SK-N-SH (cell line): ENCODE data around the gene CALML3. TPM values are rescaled to one million over a fixed set of nuclear protein-coding genes. Genes with fewer than 3 reads are reported as not detected.

Experiments used
- CTCF ChIA-PET: fragments of 300-600, 350-600 bp; formaldehyde crosslinking; extraction: SDS; loops from one replicate; lab custom pipeline; 2021; lab: Yijun Ruan, JAX
- POLR2A ChIA-PET: fragments of 350-600 bp; sonication (Branson Sonifier 250); formaldehyde crosslinking; extraction: SDS; loops from one replicate; lab custom pipeline; 2020; ENCODE audit warnings: antibody characterized with exemption, inconsistent platforms; lab: Yijun Ruan, JAX
- DNase-seq: peaks from one replicate; pipeline ENCODE4 v3.0.0; 2012
- H2AFZ ChIP-seq: fragments of 200-600 bp; sonication (generic); 2 replicates; pipeline ENCODE4 v1.8.1; 2016; ENCODE audit warnings: antibody characterized with exemption, mild to moderate bottlenecking, low read depth
- H3F3A ChIP-seq: fragments of 200-600 bp; sonication (generic); replicated peaks from 2 replicates; pipeline ENCODE3; 2016; ENCODE audit warnings: antibody characterized with exemption, mild to moderate bottlenecking; ENCODE audit not compliant: insufficient read depth
- H3K27ac ChIP-seq, 2 experiments: fragments of 200-500 bp in 1 of 2; fragments of 200-600 bp in 1 of 2; sonication (Bioruptor generic) in 1 of 2; sonication (generic), shearing (Covaris generic) in 1 of 2; 2 replicates each; pipeline versions ENCODE4 v1.5.1 to v1.6.1; 2014 to 2016; ENCODE audit warnings: low read depth in 2 of 2, inconsistent platforms in 1 of 2, low read length in 1 of 2, mild to moderate bottlenecking in 1 of 2, mixed read lengths in 1 of 2
- H3K27me3 ChIP-seq: fragments of 200-600 bp; sonication (generic), shearing (Covaris generic); 2 replicates; pipeline ENCODE4 v1.6.1; 2016; ENCODE audit warnings: mixed run types; ENCODE audit not compliant: insufficient read depth
- H3K36me3 ChIP-seq, 2 experiments: fragments of 200-500 bp in 1 of 2; fragments of 200-600 bp in 1 of 2; sonication (Bioruptor generic) in 1 of 2; sonication (generic) in 1 of 2; replicated peaks in 1 of 2; 2 replicates each; pipeline versions ENCODE3 to v1.5.1; 2014 to 2016; ENCODE audit warnings: low read length in 1 of 2, mild to moderate bottlenecking in 1 of 2; ENCODE audit not compliant: insufficient read depth in 2 of 2, control insufficient read depth in 1 of 2
- H3K4me1 ChIP-seq, 2 experiments: fragments of 200-500 bp in 1 of 2; fragments of 200-600 bp in 1 of 2; sonication (Bioruptor generic) in 1 of 2; sonication (generic), shearing (Covaris generic) in 1 of 2; 2 replicates each; pipeline versions ENCODE4 v1.5.1 to v1.6.1; 2014 to 2016; ENCODE audit warnings: low read depth in 1 of 2, low read length in 1 of 2, mixed run types in 1 of 2; ENCODE audit not compliant: insufficient read depth in 2 of 2, control insufficient read depth in 1 of 2
- H3K4me2 ChIP-seq: fragments of 200-600 bp; sonication (generic), shearing (Covaris generic); 2 replicates; pipeline ENCODE4 v1.6.1; 2017; ENCODE audit warnings: mixed run types
- H3K4me3 ChIP-seq, 2 experiments: fragments of 200-500 bp in 1 of 2; fragments of 200-600 bp in 1 of 2; sonication (Bioruptor generic) in 1 of 2; sonication (generic), shearing (Covaris generic) in 1 of 2; 2 replicates each; pipeline versions ENCODE4 v1.5.1 to v1.8.1; 2014 to 2016; ENCODE audit warnings: low read depth in 2 of 2, inconsistent platforms in 1 of 2, low read length in 1 of 2, mild to moderate bottlenecking in 1 of 2, mixed read lengths in 1 of 2, moderate library complexity in 1 of 2
- H3K79me2 ChIP-seq: fragments of 200-600 bp; sonication (generic); 2 replicates; pipeline ENCODE4 v1.8.1; 2017; ENCODE audit warnings: mild to moderate bottlenecking; ENCODE audit not compliant: insufficient read depth
- H3K9ac ChIP-seq: fragments of 200-600 bp; sonication (generic); 2 replicates; pipeline ENCODE4 v1.6.1; 2017; ENCODE audit warnings: mixed run types
- H3K9me2 ChIP-seq: fragments of 200-600 bp; sonication (generic); 2 replicates; pipeline ENCODE4 v1.6.1; 2017; ENCODE audit warnings: mixed run types
- H3K9me3 ChIP-seq: fragments of 200-600 bp; sonication (generic); 2 replicates; pipeline ENCODE4 v1.6.1; 2017; ENCODE audit warnings: mixed run types, mild to moderate bottlenecking, moderate library complexity
- H4K20me1 ChIP-seq: fragments of 200-600 bp; sonication (generic); 2 replicates; pipeline ENCODE4 v1.6.1; 2017; ENCODE audit warnings: mild to moderate bottlenecking, mixed run types; ENCODE audit not compliant: insufficient read depth
- ELF1 ChIP-seq: IDR thresholded peaks from 2 replicates; pipeline ENCODE4 v1.4.0; 2012
- EP300 ChIP-seq, 2 experiments: IDR thresholded peaks; 2 replicates each; pipeline versions ENCODE4 v1.4.0 to v1.6.1; 2012; ENCODE audit warnings: borderline replicate concordance in 1 of 2, low read depth in 1 of 2, low read length in 1 of 2
- EZH2phosphoT487 ChIP-seq: fragments of 200-600 bp; sonication (generic); IDR thresholded peaks from 2 replicates; pipeline ENCODE4 v1.6.1; 2017; ENCODE audit warnings: low read depth, mixed run types, mild to moderate bottlenecking, antibody characterized with exemption, moderate library complexity, borderline replicate concordance
- FOXJ3 ChIP-seq: sonication (generic); formaldehyde crosslinking; IDR thresholded peaks from 2 replicates; pipeline ENCODE4 v1.5.1; 2020; ENCODE audit warnings: mild to moderate bottlenecking, missing genetic modification reagents
- FOXM1 ChIP-seq: IDR thresholded peaks from 2 replicates; pipeline ENCODE4 v1.4.0; 2012; ENCODE audit warnings: low read depth, mild to moderate bottlenecking
- GABPA ChIP-seq: IDR thresholded peaks from 2 replicates; pipeline ENCODE4 v1.4.0; 2012; ENCODE audit warnings: low read depth, mild to moderate bottlenecking
- GATA2 ChIP-seq: sonication (generic); formaldehyde crosslinking; IDR thresholded peaks from 2 replicates; pipeline ENCODE4 v1.5.0; 2020; ENCODE audit warnings: mild to moderate bottlenecking, missing genetic modification reagents
- MEF2A ChIP-seq: IDR thresholded peaks from 2 replicates; pipeline ENCODE4 v1.4.0; 2012; ENCODE audit warnings: low read depth, borderline replicate concordance
- NFIC ChIP-seq: IDR thresholded peaks from 2 replicates; pipeline ENCODE4 v1.4.0; 2012; ENCODE audit warnings: borderline replicate concordance
- NRF1 ChIP-seq: IDR thresholded peaks from 2 replicates; pipeline ENCODE4 v1.6.1; 2012; ENCODE audit warnings: low read depth, mild to moderate bottlenecking, low read length
- PBX3 ChIP-seq: IDR thresholded peaks from 2 replicates; pipeline ENCODE4; 2012
- POLR2AphosphoS5 ChIP-seq: IDR thresholded peaks from 2 replicates; pipeline ENCODE4 v1.6.1; 2012; ENCODE audit warnings: low read depth, low read length
- RXRA ChIP-seq: IDR thresholded peaks from 2 replicates; pipeline ENCODE4 v1.4.0; 2012; ENCODE audit warnings: low read depth, mild to moderate bottlenecking, borderline replicate concordance
- SMC3 ChIP-seq: IDR thresholded peaks from 2 replicates; pipeline ENCODE4 v1.6.1; 2012; ENCODE audit warnings: low read depth, low read length, improper control_type of control experiment
- TEAD4 ChIP-seq: IDR thresholded peaks from 2 replicates; pipeline ENCODE4 v1.4.0; 2012; ENCODE audit warnings: mild to moderate bottlenecking, borderline replicate concordance; ENCODE audit not compliant: insufficient read depth
- USF2 ChIP-seq: fragments of 150-350 bp; IDR thresholded peaks from 2 replicates; pipeline ENCODE4 v1.6.1; 2017; ENCODE audit warnings: antibody characterized with exemption, low read length, low read depth, borderline replicate concordance
- WGBS: methylation state at CpG from one replicate; pipeline ENCODE4 v1.1.6; 2017; ENCODE audit warnings: low lambda C conversion rate; 5-methylcytosine and 5-hydroxymethylcytosine counted together
- polyA plus RNA-seq, 3 experiments: library from polyadenylated mRNA; depleted of rRNA; stranded (reverse); fragments of >200 nt; gene quantifications; 2 replicates each; pipeline ENCODE4 v1.2.3, GENCODE V29; 2012
- TF ChIP-seq, protein P1 (sequence below): IDR thresholded peaks from 2 replicates; pipeline ENCODE4 v1.6.1; 2012; ENCODE audit warnings: mild to moderate bottlenecking, low read depth, low read length, moderate library complexity

The CALML3 gene
- polyA plus RNA-seq, 1 of the 3 experiments (the other 2 are of a cell fraction) = not detected

DNA sequence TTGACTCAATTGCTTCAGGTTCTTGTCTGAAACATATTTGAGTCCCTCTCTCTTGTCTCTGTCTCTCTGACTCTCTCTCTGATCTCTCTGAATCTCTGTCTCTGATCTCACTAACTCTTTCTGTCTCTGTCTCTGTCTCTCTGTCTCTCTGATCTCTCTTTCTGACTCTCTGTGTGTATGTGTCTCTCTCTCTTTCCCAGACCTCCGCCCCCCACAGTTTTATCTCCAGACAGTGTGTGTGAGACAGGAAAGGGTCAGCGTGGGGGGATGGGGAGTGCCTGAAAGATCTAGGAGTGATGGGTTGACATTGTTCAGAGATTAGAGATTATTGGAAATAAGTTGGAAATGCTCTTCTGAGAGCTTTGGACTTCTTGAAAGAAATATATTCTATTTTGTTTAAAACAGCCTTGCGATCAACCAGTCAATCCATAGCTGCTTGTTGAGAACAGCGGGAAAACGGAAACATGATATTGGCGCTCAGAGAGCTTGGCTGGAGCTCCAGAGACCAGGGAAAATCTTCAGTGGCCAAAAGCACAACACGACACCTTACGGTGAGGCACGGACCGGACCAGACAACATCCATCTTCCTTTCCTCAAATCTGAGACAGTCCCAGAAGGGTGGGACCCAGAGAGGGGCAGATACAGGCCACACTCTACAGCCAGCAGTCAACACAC is 35.5 kb downstream of the CALML3 start:
- Histone ChIP-seq H3K27me3 (no peaks in the 10 kb centered on the region), H3K9ac (peak overlapping the region; percentile 44; the same call in 1 of the 2 replicates), H3F3A (peaks cover 7% of the 10 kb centered on the region), H3K27ac (peak overlapping the region; percentile 17 to 55; a peak in 3 of 4 replicates), H3K4me1 (peaks cover 3 to 18% of the 10 kb centered on the region in 2 experiments; a peak in 2 of 4 replicates), H3K4me2 (peak overlapping the region; percentile 70), H3K4me3 (peak overlapping the region in 1 of 2 experiments; percentile 27; a peak in 1 of 4 replicates), H2AFZ (peak overlapping the region; percentile 84), H3K9me2 (no peaks in the 10 kb centered on the region), H3K79me2 (no peaks in the 10 kb centered on the region), H4K20me1 (no peaks in the 10 kb centered on the region), H3K36me3 (no peaks in the 10 kb centered on the region), H3K9me3 (no peaks in the 10 kb centered on the region)
- WGBS = 93% methylated on average over 10 of the region's 10 CpGs
- CTCF ChIA-PET = interaction anchor here (1.1 kb wide), 1 partner anchor 63 kb away, joined by 5 read pairs; no protein-coding TSS in a partner anchor
- TF ChIP-seq FOXJ3 (CRISPR knock-in tag) = no peak
- TF ChIP-seq EP300 (IDR thresholded peaks at IDR 0.05; ENCODE audit: borderline replicate concordance in 1 of 2, low read depth in 1 of 2, low read length in 1 of 2) = no peak
- no peak for TF ChIP-seq EZH2phosphoT487
- TF ChIP-seq ELF1 = no peak
- TF ChIP-seq FOXM1 = no peak
- no peak for TF ChIP-seq GABPA
- no peak for TF ChIP-seq MEF2A
- TF ChIP-seq TEAD4 = no peak
- no peak for TF ChIP-seq NFIC
- no peak for TF ChIP-seq POLR2AphosphoS5
- TF ChIP-seq PBX3 = no peak
- TF ChIP-seq USF2 = no peak
- no peak for TF ChIP-seq GATA2 (CRISPR knock-in tag)
- TF ChIP-seq, protein P1, sequence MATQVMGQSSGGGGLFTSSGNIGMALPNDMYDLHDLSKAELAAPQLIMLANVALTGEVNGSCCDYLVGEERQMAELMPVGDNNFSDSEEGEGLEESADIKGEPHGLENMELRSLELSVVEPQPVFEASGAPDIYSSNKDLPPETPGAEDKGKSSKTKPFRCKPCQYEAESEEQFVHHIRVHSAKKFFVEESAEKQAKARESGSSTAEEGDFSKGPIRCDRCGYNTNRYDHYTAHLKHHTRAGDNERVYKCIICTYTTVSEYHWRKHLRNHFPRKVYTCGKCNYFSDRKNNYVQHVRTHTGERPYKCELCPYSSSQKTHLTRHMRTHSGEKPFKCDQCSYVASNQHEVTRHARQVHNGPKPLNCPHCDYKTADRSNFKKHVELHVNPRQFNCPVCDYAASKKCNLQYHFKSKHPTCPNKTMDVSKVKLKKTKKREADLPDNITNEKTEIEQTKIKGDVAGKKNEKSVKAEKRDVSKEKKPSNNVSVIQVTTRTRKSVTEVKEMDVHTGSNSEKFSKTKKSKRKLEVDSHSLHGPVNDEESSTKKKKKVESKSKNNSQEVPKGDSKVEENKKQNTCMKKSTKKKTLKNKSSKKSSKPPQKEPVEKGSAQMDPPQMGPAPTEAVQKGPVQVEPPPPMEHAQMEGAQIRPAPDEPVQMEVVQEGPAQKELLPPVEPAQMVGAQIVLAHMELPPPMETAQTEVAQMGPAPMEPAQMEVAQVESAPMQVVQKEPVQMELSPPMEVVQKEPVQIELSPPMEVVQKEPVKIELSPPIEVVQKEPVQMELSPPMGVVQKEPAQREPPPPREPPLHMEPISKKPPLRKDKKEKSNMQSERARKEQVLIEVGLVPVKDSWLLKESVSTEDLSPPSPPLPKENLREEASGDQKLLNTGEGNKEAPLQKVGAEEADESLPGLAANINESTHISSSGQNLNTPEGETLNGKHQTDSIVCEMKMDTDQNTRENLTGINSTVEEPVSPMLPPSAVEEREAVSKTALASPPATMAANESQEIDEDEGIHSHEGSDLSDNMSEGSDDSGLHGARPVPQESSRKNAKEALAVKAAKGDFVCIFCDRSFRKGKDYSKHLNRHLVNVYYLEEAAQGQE = no peak
- TF ChIP-seq RXRA = no peak
- no peak for TF ChIP-seq SMC3
- no peak for TF ChIP-seq NRF1
- DNase-seq = no peak
- POLR2A ChIA-PET = interaction anchor here (0.6 kb wide), 1 partner anchor 1058 kb away, joined by 4 read pairs; no protein-coding TSS in a partner anchor
